Osteoblast (primary cell): ENCODE data around the gene SLC24A1. TPM values are rescaled to one million over a fixed set of nuclear protein-coding genes. Genes with fewer than 3 reads are reported as not detected.

Source experiments
- DNase-seq: peaks from one replicate; pipeline ENCODE4 v3.0.0; 2011; ENCODE audit warnings: low spot score, mixed read lengths; ENCODE audit not compliant: insufficient read length; ENCODE audit errors: missing footprints
- H2AFZ ChIP-seq: 2 replicates; pipeline ENCODE4 v1.6.0; 2011; ENCODE audit warnings: mild to moderate bottlenecking, low read length
- H3K27ac ChIP-seq: 2 replicates; pipeline ENCODE4 v1.5.1; 2011; ENCODE audit warnings: mild to moderate bottlenecking, low read depth, low read length, moderate library complexity
- H3K27me3 ChIP-seq: 2 replicates; pipeline ENCODE4 v1.6.0; 2012; ENCODE audit warnings: mild to moderate bottlenecking, control low read depth, inconsistent platforms, low read length, moderate library complexity; ENCODE audit not compliant: insufficient read depth
- H3K36me3 ChIP-seq: 2 replicates; pipeline ENCODE4 v1.5.1; 2011; ENCODE audit warnings: mild to moderate bottlenecking, low read length, control low read depth, moderate library complexity; ENCODE audit not compliant: insufficient read depth
- H3K4me1 ChIP-seq: 2 replicates; pipeline ENCODE4 v1.5.1; 2011; ENCODE audit warnings: mild to moderate bottlenecking, low read length, control low read depth, moderate library complexity; ENCODE audit not compliant: insufficient read depth
- H3K4me2 ChIP-seq: 2 replicates; pipeline ENCODE4 v1.6.0; 2011; ENCODE audit warnings: mild to moderate bottlenecking, low read length; ENCODE audit not compliant: insufficient read depth
- H3K4me3 ChIP-seq: fragments of 200-600 bp; sonication (generic); 3 replicates; pipeline ENCODE4 v1.5.1; 2012; ENCODE audit warnings: mild to moderate bottlenecking, low read length, inconsistent platforms; ENCODE audit not compliant: insufficient read depth
- H3K79me2 ChIP-seq: 2 replicates; pipeline ENCODE4 v1.6.0; 2012; ENCODE audit warnings: mild to moderate bottlenecking, low read length, control low read depth, inconsistent platforms; ENCODE audit not compliant: insufficient read depth
- H3K9me3 ChIP-seq: 2 replicates; pipeline ENCODE4 v1.5.1; 2011; ENCODE audit warnings: low read depth, low read length, control low read depth
- H4K20me1 ChIP-seq: 2 replicates; pipeline ENCODE4 v1.6.0; 2012; ENCODE audit warnings: mild to moderate bottlenecking, low read length, control low read depth; ENCODE audit not compliant: insufficient read depth
- total RNA-seq: library from RNA; depleted of rRNA; stranded (reverse); fragments of >200 nt; gene quantifications from 2 replicates; pipeline ENCODE4 v1.2.3, GENCODE V29; 2012
- TF ChIP-seq, protein P1 (sequence below): IDR thresholded peaks from 2 replicates; pipeline ENCODE4 v1.5.1; 2011; ENCODE audit warnings: mild to moderate bottlenecking, low read depth, low read length, moderate library complexity; ENCODE audit errors: extremely low read depth

The SLC24A1 gene
- total RNA-seq, 1 donor, result 10.1 TPM

- Histone ChIP-seq H2AFZ (no peak overlapping the region), H3K27ac (no peak overlapping the region), H3K79me2 (no peaks in the 10 kb centered on the region), H3K27me3 (no peaks in the 10 kb centered on the region), H3K36me3 (peaks cover 9% of the 10 kb centered on the region), H3K4me3 (no peak overlapping the region), H3K4me1 (peaks cover 15% of the 10 kb centered on the region), H3K4me2 (no peak overlapping the region), H4K20me1 (no peaks in the 10 kb centered on the region), H3K9me3 (no peaks in the 10 kb centered on the region)
- no peak for DNase-seq
- TF ChIP-seq, protein P1, sequence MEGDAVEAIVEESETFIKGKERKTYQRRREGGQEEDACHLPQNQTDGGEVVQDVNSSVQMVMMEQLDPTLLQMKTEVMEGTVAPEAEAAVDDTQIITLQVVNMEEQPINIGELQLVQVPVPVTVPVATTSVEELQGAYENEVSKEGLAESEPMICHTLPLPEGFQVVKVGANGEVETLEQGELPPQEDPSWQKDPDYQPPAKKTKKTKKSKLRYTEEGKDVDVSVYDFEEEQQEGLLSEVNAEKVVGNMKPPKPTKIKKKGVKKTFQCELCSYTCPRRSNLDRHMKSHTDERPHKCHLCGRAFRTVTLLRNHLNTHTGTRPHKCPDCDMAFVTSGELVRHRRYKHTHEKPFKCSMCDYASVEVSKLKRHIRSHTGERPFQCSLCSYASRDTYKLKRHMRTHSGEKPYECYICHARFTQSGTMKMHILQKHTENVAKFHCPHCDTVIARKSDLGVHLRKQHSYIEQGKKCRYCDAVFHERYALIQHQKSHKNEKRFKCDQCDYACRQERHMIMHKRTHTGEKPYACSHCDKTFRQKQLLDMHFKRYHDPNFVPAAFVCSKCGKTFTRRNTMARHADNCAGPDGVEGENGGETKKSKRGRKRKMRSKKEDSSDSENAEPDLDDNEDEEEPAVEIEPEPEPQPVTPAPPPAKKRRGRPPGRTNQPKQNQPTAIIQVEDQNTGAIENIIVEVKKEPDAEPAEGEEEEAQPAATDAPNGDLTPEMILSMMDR, result no peak
Measured at GRCh38 chr15:65655026-65655425, 33.3 kb downstream of the SLC24A1 start.

DNA sequence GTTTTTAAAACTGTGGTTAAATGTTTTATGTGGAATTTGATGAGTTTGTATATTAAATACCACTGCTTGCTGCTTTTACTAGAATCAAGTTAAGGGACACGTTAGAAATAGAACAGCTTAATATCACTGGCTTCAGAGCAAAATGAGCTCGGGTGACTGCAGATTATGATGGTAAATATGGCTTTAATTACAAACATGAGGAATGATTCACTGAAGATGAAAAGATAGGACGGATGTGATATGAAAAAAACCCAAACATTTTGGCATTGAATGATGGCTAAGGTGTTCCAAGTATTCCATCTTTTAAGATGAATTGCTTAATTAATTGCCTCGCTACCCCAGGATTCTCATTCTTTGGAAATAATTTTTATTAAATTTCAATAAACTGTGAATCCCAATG, 33.7 kb downstream of the SLC24A1 start:
- no peaks in the 10 kb centered on the region for H3K9me3 ChIP-seq
- no peak overlapping the region for H3K4me2 ChIP-seq
- H3K4me3 ChIP-seq, result no peak overlapping the region
- H3K79me2 ChIP-seq, result no peaks in the 10 kb centered on the region
- no peaks in the 10 kb centered on the region for H3K27me3 ChIP-seq
- TF ChIP-seq, protein P1, result no peak
- peaks cover 9% of the 10 kb centered on the region for H3K36me3 ChIP-seq
- DNase-seq, result no peak
- H4K20me1 ChIP-seq, result no peaks in the 10 kb centered on the region
- H3K4me1 ChIP-seq, result peaks cover 15% of the 10 kb centered on the region
- H3K27ac ChIP-seq, result no peak overlapping the region
- H2AFZ ChIP-seq, result no peak overlapping the region

DNA sequence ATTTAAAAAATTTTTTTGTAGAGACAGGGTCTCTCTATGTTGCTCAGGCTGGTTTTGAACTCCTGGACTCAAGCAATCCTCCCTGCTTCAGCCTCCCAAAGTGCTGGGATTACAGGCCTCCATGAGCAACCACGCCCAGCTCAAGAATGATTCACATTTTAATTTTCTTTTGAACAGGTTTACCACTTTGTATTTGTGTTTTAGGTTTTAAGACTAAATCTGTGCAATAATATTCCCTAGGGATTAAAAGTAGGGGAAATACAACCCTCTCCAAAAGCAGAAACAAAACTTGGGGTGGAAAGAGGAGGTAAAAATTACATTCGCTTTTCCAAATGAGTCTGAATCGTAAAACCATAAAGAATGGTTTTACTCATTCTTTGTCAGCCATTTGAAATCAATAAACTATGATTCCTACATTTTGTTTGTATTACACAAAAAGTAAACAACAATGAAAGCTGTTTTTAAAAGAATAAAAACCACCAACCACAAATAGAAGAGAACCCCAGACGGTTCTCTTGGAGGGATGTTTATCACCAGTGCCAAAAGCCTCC, 37.8 kb downstream of the SLC24A1 start:
- Histone ChIP-seq H3K4me2 (no peak overlapping the region), H3K4me1 (no peaks in the 10 kb centered on the region), H2AFZ (no peak overlapping the region), H3K9me3 (no peaks in the 10 kb centered on the region), H3K36me3 (peaks cover 13% of the 10 kb centered on the region), H3K4me3 (no peak overlapping the region), H3K27me3 (no peaks in the 10 kb centered on the region), H3K27ac (no peak overlapping the region), H3K79me2 (no peaks in the 10 kb centered on the region), H4K20me1 (no peaks in the 10 kb centered on the region)
- TF ChIP-seq, protein P1, result no peak
- no peak for DNase-seq

DNA sequence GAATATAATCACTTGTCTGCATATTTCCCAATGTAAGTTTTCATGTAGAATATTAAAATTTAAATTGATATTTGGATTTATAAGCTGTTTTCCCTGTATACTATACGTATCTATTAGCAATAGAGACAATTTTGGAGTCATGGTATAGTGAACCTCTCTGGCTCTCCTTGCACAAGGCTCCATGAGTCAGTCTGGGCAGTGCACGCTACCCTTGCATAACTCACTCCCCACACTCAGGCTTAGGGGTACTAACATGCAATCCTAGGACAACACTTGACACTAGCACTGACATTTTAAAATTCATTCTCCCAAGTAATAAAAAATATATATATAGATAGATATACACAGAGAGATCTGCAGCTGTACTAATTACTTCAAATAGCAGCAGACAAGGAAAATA, 39.2 kb downstream of the SLC24A1 start:
- H2AFZ ChIP-seq, result no peak overlapping the region
- H3K79me2 ChIP-seq, result no peaks in the 10 kb centered on the region
- TF ChIP-seq, protein P1, result no peak
- peaks cover 21% of the 10 kb centered on the region for H3K36me3 ChIP-seq
- H3K4me1 ChIP-seq, result no peaks in the 10 kb centered on the region
- H3K4me3 ChIP-seq, result no peak overlapping the region
- no peak for DNase-seq
- H3K9me3 ChIP-seq, result no peaks in the 10 kb centered on the region
- no peaks in the 10 kb centered on the region for H3K27me3 ChIP-seq
- no peak overlapping the region for H3K4me2 ChIP-seq
- H3K27ac ChIP-seq, result no peak overlapping the region
- H4K20me1 ChIP-seq, result no peaks in the 10 kb centered on the region
